Activated naive CD8-positive, alpha-beta T cell treated with anti-CD3 and anti-CD28 coated beads for 36 hours (primary cell): ENCODE results near the gene LENEP. TPM values are rescaled to one million over a fixed set of nuclear protein-coding genes. Genes with fewer than 3 reads are reported as not detected.

ENCODE experiments used
- total RNA-seq, 2 experiments: library from RNA; stranded (reverse); gene quantifications; one replicate each; pipeline ENCODE4 v1.2.3, GENCODE V29; 2021

Gene LENEP
- total RNA-seq, 2 experiments from 2014 or later = 0.66 TPM; not detected in 1

Other genes with a start within 250 kb of the LENEP start
- under 1 TPM; 0.02 to 0.04 TPM for gene KCNN3, start 123.3 kb upstream of the LENEP start, total RNA-seq
- 10 to 100 TPM; 29.8 to 32.8 TPM for gene PMVK, start 56.9 kb upstream of the LENEP start, total RNA-seq
- gene PBXIP1, start 37.5 kb upstream of the LENEP start, total RNA-seq = 10 to 100 TPM; 12.2 to 13.2 TPM
- 10 to 100 TPM; 24.2 to 25.1 TPM for gene PYGO2, start 31.8 kb upstream of the LENEP start, total RNA-seq
- gene SHC1, start 22.8 kb upstream of the LENEP start, total RNA-seq = 10 to 100 TPM; 34.7 to 38.4 TPM
- 100 to 1,000 TPM; 156 TPM for gene CKS1B, start 18.9 kb upstream of the LENEP start, total RNA-seq
- gene FLAD1, start 10.2 kb upstream of the LENEP start, total RNA-seq = 10 to 100 TPM; 54.2 to 56.1 TPM
- 10 to 100 TPM; 14.1 to 14.4 TPM for gene ZBTB7B, start 9.2 kb downstream of the LENEP start, total RNA-seq
- under 1 TPM; 0.20 to 0.31 TPM for gene DCST2, start 40.2 kb downstream of the LENEP start, total RNA-seq
- gene DCST1, start 40.2 kb downstream of the LENEP start, total RNA-seq = not detected
- 10 to 100 TPM; 31.6 to 32.5 TPM for gene ADAM15, start 57.7 kb downstream of the LENEP start, total RNA-seq
- gene EFNA4, start 70.2 kb downstream of the LENEP start, total RNA-seq = 1 to 10 TPM; 2.1 to 2.5 TPM
- gene EFNA3, start 85.3 kb downstream of the LENEP start, total RNA-seq = 1 to 10 TPM; 4.5 to 4.6 TPM
- under 1 TPM; 0.49 to 0.74 TPM for gene EFNA1, start 134.3 kb downstream of the LENEP start, total RNA-seq
- 10 to 100 TPM; 50.6 to 51.3 TPM for gene SLC50A1, start 142.3 kb downstream of the LENEP start, total RNA-seq
- gene DPM3, start 146.9 kb downstream of the LENEP start, total RNA-seq = 10 to 100 TPM; 26.8 to 29.2 TPM
- gene KRTCAP2, start 179.7 kb downstream of the LENEP start, total RNA-seq = 100 to 1,000 TPM; 135 to 145 TPM
- gene TRIM46, start 180.3 kb downstream of the LENEP start, total RNA-seq = 1 to 10 TPM; 4.6 to 4.9 TPM
- gene THBS3, start 214.3 kb downstream of the LENEP start, total RNA-seq = 1 to 10 TPM; 7.4 to 9.3 TPM
- 10 to 100 TPM; 68.0 to 72.5 TPM for gene MTX1, start 215.1 kb downstream of the LENEP start, total RNA-seq